ENCODE measurements around the gene SLA2.

- TF ChIP-seq POLR2A (IDR thresholded peaks at IDR 0.05) (no peak), CTCF (IDR thresholded peaks at IDR 0.05 in 8 of 11, conservative IDR thresholded peaks at IDR 0.05 in 3 of 11) (no peak), POLR2AphosphoS5 (IDR thresholded peaks at IDR 0.05) (peak; percentile 54 to 85 (median 73))
Observed at GRCh38 chr20:36574366-36575135, 71.4 kb downstream of the SLA2 start.
